ENCODE results near the gene AGAP5. TPM values are rescaled to one million over a fixed set of nuclear protein-coding genes. Genes with fewer than 3 reads are reported as not detected.
"Not testable (repeated sequence)": the region's sequence is repeated elsewhere in the genome, so short reads cannot be mapped to it uniquely, and the experiment has no call there.

AGAP5 gene
- polyA plus RNA-seq, 1 of the 3 experiments (the other 2 are of a cell fraction): 3.8 TPM

GRCh38 chr10:73742454-73742734, 44.5 kb upstream of the AGAP5 start (continued):
- TF ChIP-seq, protein P1, sequence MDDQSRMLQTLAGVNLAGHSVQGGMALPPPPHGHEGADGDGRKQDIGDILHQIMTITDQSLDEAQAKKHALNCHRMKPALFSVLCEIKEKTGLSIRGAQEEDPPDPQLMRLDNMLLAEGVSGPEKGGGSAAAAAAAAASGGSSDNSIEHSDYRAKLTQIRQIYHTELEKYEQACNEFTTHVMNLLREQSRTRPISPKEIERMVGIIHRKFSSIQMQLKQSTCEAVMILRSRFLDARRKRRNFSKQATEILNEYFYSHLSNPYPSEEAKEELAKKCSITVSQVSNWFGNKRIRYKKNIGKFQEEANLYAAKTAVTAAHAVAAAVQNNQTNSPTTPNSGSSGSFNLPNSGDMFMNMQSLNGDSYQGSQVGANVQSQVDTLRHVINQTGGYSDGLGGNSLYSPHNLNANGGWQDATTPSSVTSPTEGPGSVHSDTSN (IDR thresholded peaks at IDR 0.05): no peak

DNA sequence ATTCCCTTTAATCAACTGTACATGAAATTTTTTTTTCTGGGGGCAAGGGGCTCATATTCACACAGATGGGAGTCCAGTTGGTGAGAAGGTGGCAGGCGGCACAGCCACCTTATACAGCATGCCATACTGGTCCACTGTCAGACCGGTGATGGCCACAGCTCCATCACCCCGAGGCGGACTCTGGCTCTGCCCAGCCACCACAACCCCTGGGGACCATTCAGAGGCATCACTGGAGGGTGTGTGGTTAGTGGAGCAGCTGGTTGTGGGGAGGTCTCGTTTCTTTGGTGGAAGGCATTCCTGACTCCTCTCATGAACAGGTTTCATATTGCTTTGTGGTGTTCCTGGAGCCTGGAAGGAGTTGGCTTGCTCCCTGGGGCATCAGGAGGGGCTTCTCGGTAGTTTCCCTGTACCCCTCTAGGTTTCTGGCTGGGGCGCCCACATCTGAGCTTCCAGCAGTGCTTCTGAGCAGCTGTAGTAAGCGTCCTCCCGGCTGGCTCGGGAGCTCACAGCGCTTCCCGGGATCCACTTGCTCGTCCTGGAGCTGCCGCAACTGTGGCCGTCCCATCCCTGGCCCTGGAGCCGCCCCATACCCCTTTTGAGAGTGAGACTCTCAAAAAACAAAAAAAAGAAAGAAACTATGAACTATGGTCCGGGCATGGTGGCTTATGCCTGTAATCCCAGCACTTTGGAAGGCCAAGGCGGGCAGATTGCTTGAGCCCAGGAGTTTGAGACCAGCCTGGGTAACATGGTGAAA, 42.8 kb upstream of the AGAP5 start:
- CTCF ChIA-PET; H3K4me3 ChIP-seq (ENCODE audit: low read depth in 2 of 2, low read length in 1 of 2); DNase-seq; H3K9me3 ChIP-seq; H4K20me1 ChIP-seq (ENCODE audit: insufficient read depth); H3K36me3 ChIP-seq (replicated peaks in 1 of 2; ENCODE audit: control insufficient read depth in 1 of 2, insufficient read depth in 2 of 2, low read length in 1 of 2); H3K27ac ChIP-seq (ENCODE audit: low read depth in 2 of 2, low read length in 1 of 2); H3K4me1 ChIP-seq (ENCODE audit: control insufficient read depth in 1 of 2, insufficient read depth in 2 of 2, low read depth in 1 of 2, low read length in 1 of 2); H3K9ac ChIP-seq; H3F3A ChIP-seq (replicated peaks; ENCODE audit: insufficient read depth); H2AFZ ChIP-seq (ENCODE audit: low read depth); H3K27me3 ChIP-seq (ENCODE audit: insufficient read depth); H3K4me2 ChIP-seq; H3K9me2 ChIP-seq: not testable (repeated sequence)
- POLR2A ChIA-PET: interaction anchor here (0.6 to 4.9 kb wide), 2 partner anchors 10 to 548 kb away, joined by 4 to 21 read pairs; no protein-coding TSS in a partner anchor
- peaks cover 34% of the 10 kb centered on the region for H3K79me2 ChIP-seq (ENCODE audit: insufficient read depth)
- WGBS (ENCODE audit: low lambda C conversion rate): 95% methylated on average over 15 of the region's 18 CpGs

DNA sequence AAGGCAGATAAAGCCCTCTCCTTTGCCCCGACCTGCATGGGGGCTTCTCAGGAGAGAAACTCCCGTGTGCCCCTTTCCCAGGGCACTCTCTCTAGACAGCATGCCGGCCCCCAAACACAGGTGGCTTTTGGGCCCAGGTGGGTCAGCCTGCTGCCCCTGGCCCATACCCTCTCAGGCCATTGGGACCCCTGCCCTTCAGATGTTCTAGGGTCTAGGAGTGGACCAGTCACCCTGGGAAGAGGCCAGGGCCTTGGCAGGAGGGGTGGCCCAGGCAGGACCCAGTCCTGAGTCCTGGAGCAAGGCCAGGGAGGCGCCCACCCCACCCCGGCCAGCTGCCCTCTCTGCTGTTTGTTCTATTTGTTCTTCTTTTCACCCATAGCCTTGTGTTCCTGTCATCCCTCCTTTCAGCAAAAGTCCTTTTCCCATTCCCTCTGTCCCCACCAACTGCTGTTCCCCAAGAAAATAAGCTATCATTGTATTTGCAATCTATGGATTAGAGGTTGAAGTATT, 36.9 kb upstream of the AGAP5 start:
- POLR2A ChIA-PET: no interaction called here
- H3K4me3 ChIP-seq (ENCODE audit: low read depth in 2 of 2, low read length in 1 of 2): no peak overlapping the region
- TF ChIP-seq TEAD4 (IDR thresholded peaks at IDR 0.05; ENCODE audit: borderline replicate concordance, insufficient read depth) (no peak), CTCF (IDR thresholded peaks at IDR 0.05) (no peak), NFIC (IDR thresholded peaks at IDR 0.05; ENCODE audit: borderline replicate concordance) (no peak), SIN3A (IDR thresholded peaks at IDR 0.05; ENCODE audit: borderline replicate concordance, low read depth, low read length) (no peak), NRF1 (IDR thresholded peaks at IDR 0.05; ENCODE audit: low read depth, low read length) (no peak), SMC3 (IDR thresholded peaks at IDR 0.05; ENCODE audit: low read depth, low read length) (no peak), TCF12 (IDR thresholded peaks at IDR 0.05) (no peak), FOXM1 (IDR thresholded peaks at IDR 0.05; ENCODE audit: low read depth) (no peak), GATA2 (CRISPR knock-in tag; IDR thresholded peaks at IDR 0.05) (no peak)
- TF ChIP-seq, protein P2, sequence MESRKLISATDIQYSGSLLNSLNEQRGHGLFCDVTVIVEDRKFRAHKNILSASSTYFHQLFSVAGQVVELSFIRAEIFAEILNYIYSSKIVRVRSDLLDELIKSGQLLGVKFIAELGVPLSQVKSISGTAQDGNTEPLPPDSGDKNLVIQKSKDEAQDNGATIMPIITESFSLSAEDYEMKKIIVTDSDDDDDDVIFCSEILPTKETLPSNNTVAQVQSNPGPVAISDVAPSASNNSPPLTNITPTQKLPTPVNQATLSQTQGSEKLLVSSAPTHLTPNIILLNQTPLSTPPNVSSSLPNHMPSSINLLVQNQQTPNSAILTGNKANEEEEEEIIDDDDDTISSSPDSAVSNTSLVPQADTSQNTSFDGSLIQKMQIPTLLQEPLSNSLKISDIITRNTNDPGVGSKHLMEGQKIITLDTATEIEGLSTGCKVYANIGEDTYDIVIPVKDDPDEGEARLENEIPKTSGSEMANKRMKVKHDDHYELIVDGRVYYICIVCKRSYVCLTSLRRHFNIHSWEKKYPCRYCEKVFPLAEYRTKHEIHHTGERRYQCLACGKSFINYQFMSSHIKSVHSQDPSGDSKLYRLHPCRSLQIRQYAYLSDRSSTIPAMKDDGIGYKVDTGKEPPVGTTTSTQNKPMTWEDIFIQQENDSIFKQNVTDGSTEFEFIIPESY (IDR thresholded peaks at IDR 0.05; ENCODE audit: borderline replicate concordance, low read depth): no peak
- peaks cover 37% of the 10 kb centered on the region for H3K79me2 ChIP-seq (ENCODE audit: insufficient read depth)
- H2AFZ ChIP-seq (ENCODE audit: low read depth): no peak overlapping the region
- no peaks in the 10 kb centered on the region for H3K9me2 ChIP-seq
- H3K36me3 ChIP-seq (replicated peaks in 1 of 2; ENCODE audit: control insufficient read depth in 1 of 2, insufficient read depth in 2 of 2, low read length in 1 of 2): peaks cover 0 to 14% of the 10 kb centered on the region in 2 experiments
- peaks cover 10% of the 10 kb centered on the region for H3F3A ChIP-seq (replicated peaks; ENCODE audit: insufficient read depth)
- H4K20me1 ChIP-seq (ENCODE audit: insufficient read depth): no peaks in the 10 kb centered on the region
- H3K4me2 ChIP-seq: no peak overlapping the region
- DNase-seq: no peak
- no peaks in the 10 kb centered on the region for H3K27me3 ChIP-seq (ENCODE audit: insufficient read depth)
- 96% methylated on average over 2 of the region's 5 CpGs for WGBS (ENCODE audit: low lambda C conversion rate)
- no peaks in the 10 kb centered on the region for H3K9me3 ChIP-seq
- no peak overlapping the region for H3K27ac ChIP-seq (ENCODE audit: low read depth in 2 of 2, low read length in 1 of 2)
- peaks cover 0 to 6% of the 10 kb centered on the region in 2 experiments; a peak in 2 of 4 replicates for H3K4me1 ChIP-seq (ENCODE audit: control insufficient read depth in 1 of 2, insufficient read depth in 2 of 2, low read depth in 1 of 2, low read length in 1 of 2)
- CTCF ChIA-PET: interaction anchor here (0.6 kb wide), 1 partner anchor 241 kb away, joined by 3 read pairs; no protein-coding TSS in a partner anchor
- no peak overlapping the region for H3K9ac ChIP-seq
